DOHH2 (cell line): Measurements from ENCODE around the gene ATXN7L3.

Experiments
- CTCF ChIP-seq: fragments of 200-600 bp; sonication (generic); IDR thresholded peaks from one replicate; pipeline ENCODE4 v1.5.1; 2014; ENCODE audit warnings: antibody characterized with exemption, mild to moderate bottlenecking, low read depth, low read length; ENCODE audit not compliant: poor library complexity, severe bottlenecking
- EZH2phosphoT487 ChIP-seq: fragments of 200-600 bp; sonication (generic); IDR thresholded peaks from 2 replicates; pipeline ENCODE4 v1.6.1; 2017; ENCODE audit warnings: borderline replicate concordance, mild to moderate bottlenecking, antibody characterized with exemption, low read length, moderate library complexity, mixed read lengths

GRCh38 chr17:44197107-44197506, 2.6 kb downstream of the ATXN7L3 start:
- TF ChIP-seq CTCF (no peak), EZH2phosphoT487 (no peak)
